ENCODE results near the gene INHBC.
"Not testable (repeated sequence)": the region's sequence is repeated elsewhere in the genome, so short reads cannot be mapped to it uniquely, and the experiment has no call there.

The INHBC gene

DNA sequence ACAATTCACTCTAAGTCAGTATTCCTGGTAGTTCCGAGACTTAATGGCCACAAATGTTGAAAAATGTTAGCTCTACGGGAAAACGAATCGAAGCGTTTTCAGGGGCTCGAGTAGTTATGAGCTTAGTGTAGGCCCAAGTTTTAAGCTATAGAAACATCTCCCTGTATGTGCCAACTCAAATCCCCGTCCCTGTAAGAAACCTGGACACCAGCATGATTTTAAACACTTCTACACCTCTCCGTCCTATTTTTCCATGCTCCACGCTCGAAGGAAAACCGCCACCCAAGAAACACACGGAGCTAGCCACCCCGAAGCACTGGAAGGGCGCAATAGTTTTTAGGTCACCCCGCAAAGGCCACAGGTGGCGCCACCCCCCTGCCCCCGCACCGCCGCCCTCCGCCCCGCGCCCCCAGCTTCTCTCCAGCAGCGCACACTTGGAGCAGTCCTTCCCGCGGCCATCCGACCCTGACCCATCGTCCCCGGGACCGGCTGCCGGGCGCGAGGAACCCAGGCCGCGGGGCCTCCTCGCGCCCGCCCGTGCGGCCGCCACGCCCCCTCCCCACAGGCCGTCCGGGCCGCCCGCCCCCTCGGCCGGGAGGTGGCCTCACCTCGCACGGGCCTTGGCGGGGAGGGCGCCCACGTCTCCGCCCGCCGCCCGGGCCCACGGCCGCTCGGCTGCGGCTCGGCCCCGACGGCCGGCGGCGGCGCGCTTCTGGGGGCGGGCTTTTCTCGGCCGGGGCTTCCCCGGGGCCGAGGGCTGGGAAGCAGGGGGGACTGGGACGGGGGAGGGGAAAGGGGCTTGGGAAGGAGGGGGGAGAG lies 4.3 kb upstream of the INHBC start:
- no peak for DNase-seq

DNA sequence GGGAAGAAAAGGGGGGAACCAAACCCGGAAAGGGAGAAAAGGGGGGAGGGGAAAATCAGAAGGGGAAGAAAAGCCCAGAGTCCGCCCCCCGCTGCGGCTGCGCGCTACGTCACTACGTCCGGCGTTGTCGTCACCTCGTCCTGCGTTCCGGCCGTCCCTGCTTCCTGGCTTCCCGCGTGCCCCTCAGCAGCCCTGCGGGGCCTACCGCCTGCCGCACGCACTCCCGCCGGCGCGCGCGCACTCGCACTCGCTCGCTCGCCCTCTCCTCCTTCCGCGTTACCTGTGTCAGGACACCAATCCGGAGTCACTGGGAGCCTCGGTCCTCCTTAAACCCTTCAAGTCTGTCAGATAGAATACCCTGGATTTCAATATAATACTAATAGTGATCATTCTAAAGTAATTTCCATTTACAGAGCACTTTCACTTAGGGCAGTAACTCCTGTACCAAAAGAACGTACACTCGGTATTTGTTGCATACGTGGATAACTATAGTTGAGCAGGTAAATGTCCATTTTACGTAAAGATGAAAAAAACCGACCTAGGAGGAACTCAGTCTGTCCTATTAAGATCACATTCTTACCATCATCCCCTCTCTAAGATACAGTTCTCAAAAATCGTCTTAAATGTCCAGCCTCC lies 3.5 kb upstream of the INHBC start, which contains the start of gene R3HDM2:
Gene R3HDM2, minus strand, starts transcription at position 113 of the 636 bp plus-strand sequence. CDS start 120,615 bp downstream, outside the sequence.
- peak; percentile 95 for DNase-seq

DNA sequence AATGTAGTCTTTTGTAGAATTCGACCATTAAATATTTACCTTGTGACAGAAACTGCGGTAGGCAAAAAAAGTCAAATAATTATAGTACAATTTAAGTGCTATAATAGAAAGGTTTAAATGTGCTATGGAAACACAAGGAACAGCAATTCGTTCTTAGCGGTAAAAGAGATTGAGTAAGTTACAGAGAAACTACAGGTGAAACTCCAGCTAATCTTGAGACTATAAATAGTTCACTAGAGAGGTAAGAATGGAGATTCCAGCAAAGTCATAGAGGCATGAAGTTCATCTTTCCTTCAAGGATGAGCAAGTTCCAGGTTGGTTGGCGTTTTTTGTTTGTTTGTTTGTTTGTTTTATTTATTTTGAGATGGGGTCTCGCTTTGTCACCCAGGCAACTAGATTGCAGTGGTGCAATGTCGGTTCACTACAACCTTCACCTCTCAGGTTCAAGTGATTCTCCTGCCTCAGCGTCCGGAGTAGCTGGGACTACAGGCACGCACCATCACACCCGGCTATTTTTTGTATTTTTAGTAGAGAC lies 2.9 kb upstream of the INHBC start:
- no peak for DNase-seq

GRCh38 chr12:57433370-57433769 lies 1.2 kb upstream of the INHBC start:
- DNase-seq, result no peak

DNA sequence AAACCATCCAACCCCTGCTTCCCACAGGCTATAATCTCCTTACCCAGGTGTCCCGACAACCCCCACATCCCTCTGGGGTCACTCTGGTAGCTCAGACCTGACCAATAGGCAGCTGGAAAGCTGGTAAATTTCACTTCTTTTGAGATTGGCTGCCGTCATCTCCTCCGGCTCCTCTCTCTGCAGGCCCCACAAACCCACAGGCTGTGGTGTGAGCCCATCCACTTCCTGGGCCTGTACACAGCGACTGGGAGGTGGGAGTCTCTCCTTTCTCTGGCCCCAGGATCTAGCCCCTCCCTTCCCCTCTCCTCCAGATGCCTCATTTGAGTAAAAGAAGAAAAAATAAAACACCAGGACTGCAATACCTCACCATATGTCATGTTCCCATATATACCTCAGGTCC lies 709 bp downstream of the INHBC start:
- DNase-seq, result no peak

GRCh38 chr12:57438400-57438799 lies 3.8 kb downstream of the INHBC start:
- no peak for DNase-seq

DNA sequence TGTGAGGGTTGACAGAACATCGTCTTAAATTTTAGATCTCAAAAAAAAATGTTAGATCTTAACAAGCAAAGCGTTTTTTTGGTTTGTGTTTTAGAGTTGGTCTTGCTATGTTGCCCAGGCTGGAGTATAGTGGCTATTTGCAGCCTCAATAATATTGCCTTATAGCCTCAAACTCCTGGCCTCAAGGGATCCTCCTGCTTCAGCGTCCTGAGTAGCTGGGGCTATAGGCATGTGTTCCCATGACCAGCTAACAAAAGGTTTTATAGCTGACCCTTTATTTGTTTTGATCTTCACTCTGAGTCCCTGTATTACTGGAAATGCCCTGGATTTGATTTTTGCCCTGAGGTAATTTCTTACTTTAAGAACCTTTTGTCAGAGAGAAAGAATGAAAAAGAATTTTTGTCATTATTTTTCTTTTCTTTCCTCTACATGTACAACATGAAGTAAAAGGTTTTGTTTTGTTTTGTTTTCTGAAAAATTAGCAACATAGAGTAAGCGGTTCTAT lies 5.2 kb downstream of the INHBC start:
- no peak for DNase-seq

GRCh38 chr12:57441393-57441792 lies 6.8 kb downstream of the INHBC start:
- not testable (repeated sequence) for DNase-seq

GRCh38 chr12:57441846-57442427 lies 7.4 kb downstream of the INHBC start:
- DNase-seq, result no peak

DNA sequence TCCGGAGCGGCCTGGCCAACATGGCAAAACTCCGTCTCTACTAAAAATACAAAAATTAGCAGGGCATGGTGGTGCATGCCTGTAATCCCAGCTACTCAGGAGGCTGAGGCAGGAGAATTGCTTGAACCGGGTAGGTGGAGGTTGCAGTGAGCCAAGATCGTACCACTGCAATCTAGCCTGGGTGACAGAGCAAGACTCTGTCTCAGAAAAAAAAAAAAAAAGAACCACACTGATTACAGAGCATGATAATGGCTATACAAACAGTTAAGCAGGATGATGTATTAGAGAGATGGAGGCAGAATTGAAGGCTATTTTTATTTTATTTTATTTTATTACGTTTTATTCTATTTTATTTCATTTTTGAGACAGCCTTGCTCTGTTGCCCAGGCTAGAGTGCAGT lies 9.8 kb downstream of the INHBC start:
- DNase-seq, result not testable (repeated sequence)

GRCh38 chr12:57444744-57445143 lies 10.2 kb downstream of the INHBC start:
- no peak for DNase-seq

GRCh38 chr12:57446292-57446960 lies 11.8 kb downstream of the INHBC start:
- no peak for DNase-seq

DNA sequence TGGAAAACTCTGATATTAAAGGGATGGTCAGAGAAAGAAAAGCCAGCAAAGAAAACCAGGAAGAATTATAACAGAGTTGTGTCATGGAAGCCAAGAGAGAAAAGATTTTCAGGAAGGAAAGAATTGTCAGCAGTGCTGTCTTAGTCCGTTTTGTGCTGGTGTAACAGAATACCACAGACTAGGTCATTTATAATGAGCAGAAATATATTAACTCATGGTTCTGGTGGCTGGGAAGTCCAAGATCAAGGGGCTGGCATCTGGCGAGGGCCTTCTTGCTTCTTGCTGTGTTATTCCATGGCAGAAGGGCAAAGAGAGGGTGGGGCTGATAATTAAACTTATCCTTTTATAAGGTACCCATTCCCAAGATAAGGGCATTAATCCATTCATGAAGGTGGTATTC lies 14.1 kb downstream of the INHBC start:
- no peak for DNase-seq

- DNase-seq, result no peak
Measured at GRCh38 chr12:57449375-57449774, 14.8 kb downstream of the INHBC start.

DNA sequence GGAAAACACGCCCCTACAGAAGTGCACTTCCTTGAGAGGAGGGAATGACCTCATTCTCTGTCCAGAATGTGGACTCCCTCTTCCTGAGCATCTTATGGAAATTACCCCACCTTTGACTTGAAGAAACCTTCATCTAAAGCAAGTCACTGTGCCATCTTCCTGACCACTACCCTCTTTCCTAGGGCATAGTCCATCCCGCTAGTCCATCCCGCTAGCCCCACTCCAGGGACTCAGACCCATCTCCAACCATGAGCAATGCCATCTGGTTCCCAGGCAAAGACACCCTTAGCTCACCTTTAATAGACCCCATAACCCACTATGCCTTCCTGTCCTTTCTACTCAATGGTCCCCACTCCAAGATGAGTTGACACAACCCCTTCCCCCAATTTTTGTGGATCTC lies 15.5 kb downstream of the INHBC start:
- no peak for DNase-seq

DNA sequence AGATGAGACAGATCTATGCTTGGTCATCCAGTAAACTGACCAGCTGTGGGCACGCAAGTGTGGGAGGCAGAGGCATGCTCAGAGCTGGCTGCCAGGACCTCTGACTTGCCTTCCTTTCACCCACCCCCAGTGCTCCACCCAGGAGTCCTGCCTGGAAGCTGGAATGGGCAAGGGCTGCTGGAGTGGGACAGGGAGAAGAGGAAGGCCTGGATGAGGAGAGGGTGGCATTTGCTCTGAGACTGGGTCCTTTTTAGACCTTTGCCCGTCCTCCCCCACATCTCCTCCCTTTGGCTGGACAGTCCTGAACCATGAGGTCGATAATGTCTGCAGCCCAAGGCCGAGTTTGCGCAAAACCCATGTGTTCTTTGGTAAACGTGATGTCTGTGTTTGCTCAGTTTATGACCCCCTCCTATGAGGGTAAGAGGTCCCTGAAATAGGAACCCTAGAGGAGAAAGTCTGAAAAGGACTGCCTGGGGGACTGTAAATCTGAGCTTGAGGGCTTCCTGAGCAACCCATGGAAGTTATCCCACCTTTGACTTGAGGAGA lies 16.7 kb downstream of the INHBC start:
- DNase-seq, result no peak

GRCh38 chr12:57452181-57452936 lies 17.8 kb downstream of the INHBC start:
- no peak for DNase-seq

GRCh38 chr12:57452937-57453509 lies 18.4 kb downstream of the INHBC start:
- peak; percentile 63 for DNase-seq

GRCh38 chr12:57454213-57454565 lies 19.6 kb downstream of the INHBC start:
- no peak for DNase-seq

DNA sequence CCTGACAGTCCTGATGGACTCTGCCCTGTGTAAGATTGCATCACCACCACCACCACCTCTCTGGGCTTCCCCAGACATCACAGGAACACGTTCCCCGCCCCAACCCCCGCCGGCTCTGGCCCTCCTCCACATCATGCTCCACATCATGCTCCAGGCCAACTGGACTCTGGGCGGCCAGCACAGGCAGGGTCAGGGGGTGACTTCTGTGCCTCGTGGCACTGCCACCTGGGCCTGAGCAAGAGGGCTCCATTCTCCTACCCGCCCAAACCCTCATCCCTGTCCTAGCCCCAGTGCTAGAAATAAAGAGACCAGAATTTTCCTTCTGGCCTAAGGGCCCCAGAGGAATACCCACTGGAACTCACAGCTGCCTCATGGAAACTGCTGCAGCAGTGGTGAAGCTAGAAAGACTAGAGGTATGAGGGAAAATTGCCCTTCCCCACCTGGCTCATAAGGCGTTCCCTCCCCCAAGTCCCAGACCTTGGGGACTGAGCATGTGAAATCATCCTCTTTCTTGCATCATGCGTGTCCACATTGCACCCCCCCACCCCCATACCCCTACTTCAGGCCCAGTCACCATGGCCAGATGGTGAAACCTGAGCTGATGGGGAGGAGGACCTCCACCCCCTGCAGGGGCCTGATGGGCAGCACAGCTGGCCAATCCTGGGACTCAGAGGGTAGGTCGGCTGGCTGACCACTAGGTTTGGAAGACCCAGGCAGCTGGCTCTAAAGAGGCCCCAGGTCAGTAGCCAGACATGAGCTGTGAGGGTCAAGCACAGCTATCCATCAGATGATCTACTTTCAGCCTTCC lies 20.2 kb downstream of the INHBC start, which contains the start of gene INHBE:
Gene INHBE, plus strand, starts transcription at position 742 of the 808 bp plus-strand sequence. CDS start 230 bp downstream, outside the sequence.
- DNase-seq, result no peak

Data from activated T-cell treated with anti-CD3 and anti-CD28 coated beads, Interleukin-2, amount 50 U/mL, for 1 hour (primary cell).